HEK293T (cell line): ENCODE results near the gene MKX.

Source experiments
- CTCF ChIA-PET: fragments of 350-600 bp; formaldehyde crosslinking; extraction: SDS; loops from one replicate; lab custom pipeline; 2021; ENCODE audit warnings: antibody characterized with exemption, inconsistent platforms; lab: Yijun Ruan, JAX
- POLR2A ChIA-PET: fragments of 350-600 bp; formaldehyde crosslinking; extraction: SDS; loops from one replicate; lab custom pipeline; 2020; ENCODE audit warnings: antibody characterized with exemption, inconsistent platforms; lab: Yijun Ruan, JAX
- DNase-seq: peaks from one replicate; pipeline ENCODE4 v3.0.0; 2012; ENCODE audit warnings: mixed read lengths; ENCODE audit errors: extremely low spot score
- ARNT ChIP-seq: fragments of 450-650 bp; IDR thresholded peaks from 2 replicates; pipeline ENCODE4 v1.6.1; 2017; ENCODE audit warnings: mild to moderate bottlenecking
- BHLHE40 ChIP-seq: fragments of 450-650 bp; IDR thresholded peaks from 2 replicates; pipeline ENCODE4 v1.6.1; 2016; ENCODE audit warnings: mild to moderate bottlenecking, moderate library complexity, borderline replicate concordance
- CTBP1 ChIP-seq: fragments of 450-650 bp; IDR thresholded peaks from 2 replicates; pipeline ENCODE4 v1.6.1; 2016; ENCODE audit warnings: borderline replicate concordance
- ELF4 ChIP-seq: fragments of 450-650 bp; IDR thresholded peaks from 2 replicates; pipeline ENCODE4 v1.6.1; 2017; ENCODE audit warnings: antibody characterized with exemption
- FOXA1 ChIP-seq: fragments of 450-650 bp; IDR thresholded peaks from 2 replicates; pipeline ENCODE4 v1.6.1; 2016; ENCODE audit warnings: mild to moderate bottlenecking
- FOXK2 ChIP-seq: fragments of 450-650 bp; IDR thresholded peaks from 2 replicates; pipeline ENCODE4 v1.6.1; 2016; ENCODE audit warnings: mild to moderate bottlenecking
- FOXM1 ChIP-seq: fragments of 450-650 bp; IDR thresholded peaks from 2 replicates; pipeline ENCODE4 v1.6.1; 2017; ENCODE audit warnings: mild to moderate bottlenecking, borderline replicate concordance
- HDGF ChIP-seq: fragments of 450-650 bp; IDR thresholded peaks from 2 replicates; pipeline ENCODE4 v1.6.1; 2017; ENCODE audit warnings: antibody characterized with exemption, borderline replicate concordance
- L3MBTL2 ChIP-seq: fragments of 450-650 bp; conservative IDR thresholded peaks from 2 replicates; pipeline ENCODE4 v1.6.1; 2016; ENCODE audit warnings: mild to moderate bottlenecking
- LEF1 ChIP-seq: fragments of 450-650 bp; IDR thresholded peaks from 2 replicates; pipeline ENCODE4 v1.6.1; 2017; ENCODE audit warnings: mild to moderate bottlenecking, borderline replicate concordance
- NFRKB ChIP-seq: fragments of 450-650 bp; IDR thresholded peaks from 2 replicates; pipeline ENCODE4 v1.6.1; 2016; ENCODE audit warnings: mild to moderate bottlenecking, moderate library complexity
- SP1 ChIP-seq: fragments of 450-650 bp; IDR thresholded peaks from 2 replicates; pipeline ENCODE4 v1.6.1; 2017
- SUZ12 ChIP-seq: fragments of 450-650 bp; IDR thresholded peaks from 2 replicates; pipeline ENCODE4 v1.6.1; 2016; ENCODE audit warnings: mild to moderate bottlenecking
- TARDBP ChIP-seq: fragments of 450-650 bp; IDR thresholded peaks from 2 replicates; pipeline ENCODE4 v1.6.1; 2016
- ZNF384 ChIP-seq: fragments of 450-650 bp; IDR thresholded peaks from 2 replicates; pipeline ENCODE4 v1.6.1; 2016
- TF ChIP-seq, protein P1 (sequence below): fragments of 450-650 bp; IDR thresholded peaks from 2 replicates; pipeline ENCODE4 v1.6.1; 2016

MKX gene, protein sequence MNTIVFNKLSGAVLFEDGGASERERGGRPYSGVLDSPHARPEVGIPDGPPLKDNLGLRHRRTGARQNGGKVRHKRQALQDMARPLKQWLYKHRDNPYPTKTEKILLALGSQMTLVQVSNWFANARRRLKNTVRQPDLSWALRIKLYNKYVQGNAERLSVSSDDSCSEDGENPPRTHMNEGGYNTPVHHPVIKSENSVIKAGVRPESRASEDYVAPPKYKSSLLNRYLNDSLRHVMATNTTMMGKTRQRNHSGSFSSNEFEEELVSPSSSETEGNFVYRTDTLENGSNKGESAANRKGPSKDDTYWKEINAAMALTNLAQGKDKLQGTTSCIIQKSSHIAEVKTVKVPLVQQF

DNA sequence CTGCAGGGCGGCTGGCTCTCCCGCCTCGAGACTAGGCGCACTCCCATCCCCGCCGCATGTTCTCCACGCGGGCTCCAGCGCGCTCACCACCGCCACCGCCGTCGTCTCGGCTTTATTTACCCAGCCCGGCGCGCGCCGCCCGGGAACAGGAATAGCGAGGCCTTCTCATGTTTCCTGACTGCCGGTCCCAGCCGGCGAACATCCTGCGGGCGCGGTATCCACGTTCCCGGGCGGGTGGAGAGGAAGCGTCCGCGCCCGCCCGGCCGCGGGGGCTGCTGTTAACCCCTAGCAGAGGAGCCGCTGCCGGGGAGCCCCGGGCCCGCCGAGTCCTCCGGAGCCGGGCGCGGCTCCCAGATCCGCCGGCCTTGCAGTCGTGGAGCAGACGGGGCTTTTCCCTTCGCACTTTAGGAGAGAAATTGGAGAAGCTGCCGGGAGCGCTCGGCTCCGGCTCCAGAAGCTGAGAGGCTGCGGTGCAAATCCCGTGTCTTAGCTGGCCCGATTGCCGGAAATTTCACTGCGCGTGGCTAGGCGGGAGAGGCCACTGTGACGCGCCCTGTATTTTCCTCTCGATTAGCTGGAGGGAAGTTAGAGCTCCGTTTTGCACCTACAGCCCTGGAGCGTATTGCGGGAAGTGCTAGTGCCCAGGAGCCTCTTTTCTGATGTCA is at the start of gene MKX:
Gene MKX, minus strand, starts transcription at position 88 of the 665 bp plus-strand sequence. CDS start 2,404 bp downstream, outside the sequence.
- ChIA-PET POLR2A (interaction anchor here (1.2 kb wide), 1 partner anchor 46 kb away, joined by 3 read pairs; no protein-coding TSS in a partner anchor), CTCF (interaction anchor here (0.5 to 0.6 kb wide), 2 partner anchors 77 to 296 kb away, joined by 3 read pairs; no protein-coding TSS in a partner anchor)
- no peak for TF ChIP-seq FOXK2
- peak; percentile 89 for TF ChIP-seq L3MBTL2
- TF ChIP-seq FOXM1 = no peak
- TF ChIP-seq SUZ12 = no peak
- no peak for TF ChIP-seq FOXA1
- no peak; the same call in 1 of the 2 replicates for TF ChIP-seq LEF1
- TF ChIP-seq TARDBP = peak; percentile 66; the same call in 1 of the 2 replicates
- no peak for TF ChIP-seq BHLHE40
- DNase-seq = peak; percentile 60

DNA sequence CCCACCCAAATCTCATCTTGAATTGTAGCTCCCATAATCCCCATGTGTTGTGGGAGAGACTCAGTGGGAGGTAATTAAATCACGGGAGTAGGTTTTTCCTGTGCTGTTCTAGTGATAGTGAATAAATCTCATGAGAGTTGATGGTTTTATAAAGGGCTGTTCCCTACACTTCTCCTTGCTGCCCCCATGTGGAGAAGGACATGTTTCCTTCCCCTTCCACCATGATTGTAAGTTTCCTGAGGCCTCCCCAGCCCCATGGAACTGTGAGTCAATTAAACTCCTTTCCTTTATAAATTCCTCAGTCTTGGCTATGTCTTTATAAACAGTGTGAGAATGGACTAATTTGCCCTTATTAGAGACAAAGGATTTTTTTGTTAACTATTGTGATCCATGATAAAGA is 48.5 kb upstream of the MKX start:
- TF ChIP-seq FOXA1 = no peak
- no peak for TF ChIP-seq L3MBTL2
- TF ChIP-seq BHLHE40 = no peak
- TF ChIP-seq CTBP1 = no peak
- no peak for TF ChIP-seq FOXM1
- TF ChIP-seq ELF4 = no peak
- TF ChIP-seq SP1 = no peak
- no peak for TF ChIP-seq HDGF
- TF ChIP-seq TARDBP = no peak
- TF ChIP-seq SUZ12 = no peak
- no peak for TF ChIP-seq ZNF384
- no peak for DNase-seq
- CTCF ChIA-PET = no interaction called here
- POLR2A ChIA-PET = interaction anchor here (0.6 kb wide), 1 partner anchor 410 kb away, joined by 3 read pairs; no protein-coding TSS in a partner anchor

DNA sequence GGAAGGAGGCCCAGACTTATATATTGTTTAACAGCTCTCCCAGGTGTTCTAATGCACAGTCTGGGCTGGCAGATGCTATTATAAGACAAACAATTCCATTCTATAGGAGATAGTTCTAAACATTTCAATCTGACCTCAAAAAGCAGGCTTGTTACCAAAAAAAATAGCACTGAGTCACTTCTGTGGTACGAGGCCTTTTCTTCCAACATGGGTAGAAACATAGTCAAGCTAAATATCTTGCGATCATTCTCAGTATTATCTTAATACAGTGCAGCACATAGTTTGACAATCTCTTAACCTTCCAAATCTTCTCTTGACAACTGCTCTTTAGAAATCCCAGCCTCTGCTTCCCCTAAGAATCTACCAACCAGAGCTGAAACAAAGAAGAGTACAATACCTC is 46.6 kb upstream of the MKX start:
- ChIA-PET POLR2A (no interaction called here), CTCF (no interaction called here)
- TF ChIP-seq L3MBTL2 (no peak), FOXA1 (no peak), SP1 (no peak), BHLHE40 (no peak), FOXK2 (no peak), ARNT (no peak), HDGF (no peak)
- no peak for DNase-seq

DNA sequence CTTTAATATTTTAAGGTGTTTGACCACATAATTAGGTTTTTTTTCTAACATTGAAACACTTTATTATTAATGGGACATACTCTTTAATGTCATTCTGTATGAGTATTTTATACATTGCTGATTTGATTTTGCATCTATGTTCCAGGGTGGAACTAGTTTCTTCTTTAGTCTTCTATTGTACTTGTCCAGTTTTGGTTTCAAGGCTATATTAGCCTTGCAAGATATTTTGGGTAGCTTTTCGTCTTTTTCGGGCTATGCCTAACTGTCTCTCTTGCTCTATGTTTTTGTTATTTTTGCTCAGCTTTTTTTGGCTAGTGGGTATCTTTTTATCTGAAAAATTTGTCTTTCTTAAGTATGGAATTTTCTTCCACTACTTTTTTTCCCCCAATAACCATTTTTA is 38.7 kb upstream of the MKX start:
- DNase-seq = no peak
- no peak for TF ChIP-seq BHLHE40
- ChIA-PET CTCF (no interaction called here), POLR2A (no interaction called here)

DNA sequence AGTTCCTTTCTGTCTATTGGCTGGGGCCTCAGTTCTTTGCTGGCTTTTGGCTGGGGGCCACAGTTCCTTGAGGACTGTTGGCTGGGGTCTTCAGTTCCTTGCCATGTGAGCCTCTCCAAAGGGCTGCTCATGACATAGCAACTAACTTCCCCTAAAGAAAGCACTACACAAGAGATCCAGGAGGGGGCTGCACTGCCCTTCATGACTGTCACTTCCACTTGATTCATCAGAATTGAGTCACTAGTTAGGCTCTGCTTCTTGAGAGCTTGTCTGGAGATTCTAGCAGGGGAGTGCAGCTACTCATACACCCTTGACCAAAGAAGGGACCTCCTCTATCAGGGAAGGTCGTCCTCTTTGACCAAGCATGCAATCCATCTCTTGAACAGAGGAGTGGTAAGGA is 38.0 kb upstream of the MKX start:
- ChIA-PET POLR2A (no interaction called here), CTCF (no interaction called here)
- DNase-seq = peak; percentile 46
- TF ChIP-seq, protein P1, sequence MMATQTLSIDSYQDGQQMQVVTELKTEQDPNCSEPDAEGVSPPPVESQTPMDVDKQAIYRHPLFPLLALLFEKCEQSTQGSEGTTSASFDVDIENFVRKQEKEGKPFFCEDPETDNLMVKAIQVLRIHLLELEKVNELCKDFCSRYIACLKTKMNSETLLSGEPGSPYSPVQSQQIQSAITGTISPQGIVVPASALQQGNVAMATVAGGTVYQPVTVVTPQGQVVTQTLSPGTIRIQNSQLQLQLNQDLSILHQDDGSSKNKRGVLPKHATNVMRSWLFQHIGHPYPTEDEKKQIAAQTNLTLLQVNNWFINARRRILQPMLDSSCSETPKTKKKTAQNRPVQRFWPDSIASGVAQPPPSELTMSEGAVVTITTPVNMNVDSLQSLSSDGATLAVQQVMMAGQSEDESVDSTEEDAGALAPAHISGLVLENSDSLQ = no peak
- no peak for TF ChIP-seq FOXA1
- no peak for TF ChIP-seq ARNT
- TF ChIP-seq ZNF384 = no peak
- no peak for TF ChIP-seq ELF4
- TF ChIP-seq SUZ12 = no peak
- no peak for TF ChIP-seq CTBP1
- TF ChIP-seq NFRKB = no peak
- no peak for TF ChIP-seq FOXM1
- TF ChIP-seq TARDBP = no peak
- TF ChIP-seq SP1 = no peak
- TF ChIP-seq LEF1 = no peak
- no peak for TF ChIP-seq BHLHE40

DNA sequence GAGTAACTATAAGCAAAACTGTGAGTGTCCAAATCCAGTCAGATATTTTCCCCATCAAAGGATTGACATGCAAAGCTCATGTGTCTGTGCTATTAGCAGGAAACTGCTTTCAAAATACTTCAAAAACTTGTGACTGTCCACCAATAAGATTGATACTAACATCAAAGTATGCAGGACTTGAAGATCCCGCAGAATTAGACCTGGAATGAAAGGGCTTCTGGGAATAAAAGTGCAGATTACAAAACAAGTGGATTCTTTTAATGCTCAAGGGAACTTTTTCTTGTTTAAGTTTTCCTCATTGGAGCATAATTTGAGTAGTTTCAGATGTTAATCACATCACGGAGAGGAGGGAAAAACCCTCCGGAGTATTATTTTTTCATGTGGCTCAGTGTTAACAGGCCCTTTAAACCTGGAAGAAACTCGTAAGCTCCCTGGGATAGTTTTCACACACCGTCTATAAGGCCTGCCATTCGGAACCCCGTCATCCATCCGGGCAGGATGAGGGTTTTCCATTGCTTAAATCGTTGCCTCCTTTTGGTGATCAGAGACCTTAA is 33.9 kb upstream of the MKX start:
- ChIA-PET POLR2A (no interaction called here), CTCF (interaction anchor here (0.6 kb wide), 1 partner anchor 356 kb away, joined by 3 read pairs; no protein-coding TSS in a partner anchor)
- TF ChIP-seq FOXA1 = no peak
- no peak for TF ChIP-seq NFRKB
- TF ChIP-seq HDGF = no peak
- no peak for DNase-seq

DNA sequence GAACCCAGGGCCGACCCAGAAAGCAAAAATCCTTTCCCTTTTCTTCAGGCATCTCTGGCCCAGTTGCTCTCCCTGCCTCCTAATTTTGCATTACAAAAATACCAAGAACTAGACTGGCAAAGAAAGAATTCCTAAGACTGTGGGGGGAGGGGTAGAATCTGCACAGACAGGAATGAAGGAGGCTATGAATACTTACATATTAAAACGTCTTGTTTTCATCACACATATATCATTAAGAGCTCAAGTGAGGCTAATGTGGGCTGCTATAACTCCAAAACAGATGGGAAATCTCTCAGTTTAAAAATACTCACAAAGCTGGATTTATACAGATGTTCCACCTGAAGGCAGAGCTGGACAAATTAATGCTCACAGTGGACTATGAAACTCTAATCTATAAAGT is 29.2 kb upstream of the MKX start:
- no peak for DNase-seq
- TF ChIP-seq FOXM1 (no peak), CTBP1 (no peak), NFRKB (no peak), ELF4 (no peak), TARDBP (no peak), HDGF (no peak), FOXK2 (no peak), LEF1 (no peak), FOXA1 (no peak), L3MBTL2 (no peak), SP1 (no peak), ZNF384 (no peak), SUZ12 (no peak), BHLHE40 (no peak), ARNT (no peak)
- TF ChIP-seq, protein P1 = no peak
- CTCF ChIA-PET = no interaction called here
- POLR2A ChIA-PET = no interaction called here
